Gastroesophageal sphincter (tissue), 4 donors: ENCODE data around the gene MAN1A2. TPM values are rescaled to one million over a fixed set of nuclear protein-coding genes. Genes with fewer than 3 reads are reported as not detected.

ENCODE experiments used
- ATAC-seq: fragments of 150-250 bp; one replicate; pipeline ENCODE4 v1.9.1; 2016; ENCODE audit warnings: mild to moderate bottlenecking, moderate library complexity
- H3K27ac ChIP-seq, 4 donors: fragments of 200-600 bp; sonication (generic) in 3 of 4; 1 replicate in 3 of 4; 2 replicates in 1 of 4; pipeline ENCODE4 v1.5.1; 2016 to 2019
- H3K27me3 ChIP-seq: fragments of 200-600 bp; sonication (generic); one replicate; pipeline ENCODE4 v1.5.1; 2019
- H3K36me3 ChIP-seq, 2 donors: fragments of 200-600 bp; sonication (generic); one replicate each; pipeline ENCODE4 v1.5.1; 2019; ENCODE audit warnings: control low read depth in 1 of 2
- H3K4me1 ChIP-seq, 3 donors: fragments of 200-600 bp; sonication (generic); 1 replicate in 2 of 3; 2 replicates in 1 of 3; pipeline ENCODE4 v1.5.1; 2016 to 2019; ENCODE audit warnings: control low read depth in 2 of 3
- H3K4me3 ChIP-seq, 2 donors: fragments of 200-600 bp; sonication (generic); one replicate each; pipeline ENCODE4 v1.5.1; 2019; ENCODE audit warnings: mild to moderate bottlenecking in 1 of 2, moderate library complexity in 1 of 2
- H3K9me3 ChIP-seq, 3 donors: fragments of 200-600 bp; sonication (generic); one replicate each; pipeline ENCODE4 v1.5.1; 2017 to 2019; ENCODE audit warnings: control low read depth in 2 of 3
- CTCF ChIP-seq, 4 experiments: fragments of 200-600 bp in 2 of 4; fragments of 450-650 bp in 2 of 4; sonication (generic) in 1 of 4; IDR thresholded peaks; one replicate each; pipeline ENCODE4 v1.5.1; 2017 to 2019; ENCODE audit warnings: antibody characterized with exemption in 4 of 4, mild to moderate bottlenecking in 2 of 4, moderate library complexity in 2 of 4
- EP300 ChIP-seq: sonication (generic); formaldehyde crosslinking; IDR thresholded peaks from one replicate; pipeline ENCODE4 v1.6.1; 2017; ENCODE audit warnings: antibody characterized with exemption, mild to moderate bottlenecking
- POLR2A ChIP-seq, 2 donors: fragments of 450-650 bp; IDR thresholded peaks; one replicate each; pipeline ENCODE4 v1.6.1; 2017; ENCODE audit warnings: antibody characterized with exemption in 2 of 2, mild to moderate bottlenecking in 2 of 2, moderate library complexity in 1 of 2
- POLR2AphosphoS5 ChIP-seq: sonication (generic); formaldehyde crosslinking; IDR thresholded peaks from one replicate; pipeline ENCODE4 v1.6.1; 2017; ENCODE audit warnings: antibody characterized with exemption
- WGBS, 2 donors: methylation state at CpG; one replicate each; pipeline ENCODE4 v1.1.5; 2018; ENCODE audit warnings: low coverage in 1 of 2; 5-methylcytosine and 5-hydroxymethylcytosine counted together
- total RNA-seq, 4 donors: library from RNA; depleted of rRNA; stranded (reverse); fragments of >200 nt; gene quantifications; one replicate each; pipeline ENCODE4 v1.1.0, GENCODE V29; 2016

MAN1A2 gene
- total RNA-seq, 4 donors from 2014 or later = 42.5 to 62.4 (median 52.3) TPM

GRCh38 chr1:117569856-117570255, 202.6 kb downstream of the MAN1A2 start:
- no peak for ATAC-seq
- H3K4me3 ChIP-seq = no peak overlapping the region
- peaks cover 0 to 7% (median 0%) of the 10 kb centered on the region in 3 donors for H3K4me1 ChIP-seq
- no peak overlapping the region for H3K27ac ChIP-seq
- no peaks in the 10 kb centered on the region for H3K27me3 ChIP-seq
- WGBS, 2 donors = 0 to 20% methylated on average over 1 to 3 of the region's 3 CpGs
- TF ChIP-seq POLR2A (IDR thresholded peaks at IDR 0.05) = no peak
- TF ChIP-seq CTCF (IDR thresholded peaks at IDR 0.05) = no peak
- TF ChIP-seq EP300 = no peak
- TF ChIP-seq POLR2AphosphoS5 = no peak
- no peaks in the 10 kb centered on the region for H3K9me3 ChIP-seq
- H3K36me3 ChIP-seq = no peaks in the 10 kb centered on the region

- Histone ChIP-seq H3K27me3 (no peaks in the 10 kb centered on the region), H3K9me3 (no peaks in the 10 kb centered on the region), H3K4me1 (peaks cover 0 to 7% (median 0%) of the 10 kb centered on the region in 3 donors), H3K27ac (no peak overlapping the region), H3K4me3 (no peak overlapping the region), H3K36me3 (no peaks in the 10 kb centered on the region)
- no peak for ATAC-seq
- WGBS, 2 donors = 93% methylated on average over 3 of the region's 8 CpGs
- TF ChIP-seq POLR2A (IDR thresholded peaks at IDR 0.05) = no peak
- no peak for TF ChIP-seq EP300
- TF ChIP-seq POLR2AphosphoS5 = no peak
- no peak for TF ChIP-seq CTCF (IDR thresholded peaks at IDR 0.05)
Observed at GRCh38 chr1:117570988-117571409, 203.8 kb downstream of the MAN1A2 start.

- H3K4me3 ChIP-seq = no peak overlapping the region
- WGBS, 2 donors = 77 to 89% methylated on average over 5 of the region's 5 CpGs
- no peaks in the 10 kb centered on the region for H3K36me3 ChIP-seq
- no peak for TF ChIP-seq EP300
- TF ChIP-seq POLR2A (IDR thresholded peaks at IDR 0.05) = no peak
- no peak for TF ChIP-seq POLR2AphosphoS5
- no peak for TF ChIP-seq CTCF (IDR thresholded peaks at IDR 0.05)
- no peaks in the 10 kb centered on the region for H3K9me3 ChIP-seq
- no peak for ATAC-seq
- H3K27me3 ChIP-seq = no peaks in the 10 kb centered on the region
- no peak overlapping the region for H3K27ac ChIP-seq
- peaks cover 0 to 7% (median 0%) of the 10 kb centered on the region in 3 donors for H3K4me1 ChIP-seq
Observed at GRCh38 chr1:117571496-117571895, 204.2 kb downstream of the MAN1A2 start.

GRCh38 chr1:117572546-117572945, 205.3 kb downstream of the MAN1A2 start:
- Histone ChIP-seq H3K36me3 (no peaks in the 10 kb centered on the region), H3K27ac (no peak overlapping the region), H3K27me3 (no peaks in the 10 kb centered on the region), H3K9me3 (no peaks in the 10 kb centered on the region), H3K4me1 (peaks cover 0 to 7% (median 0%) of the 10 kb centered on the region in 3 donors), H3K4me3 (no peak overlapping the region)
- no peak for ATAC-seq
- 71 to 83% methylated on average over 1 to 3 of the region's 4 CpGs for whole genome bisulfite sequencing, 2 donors
- no peak for TF ChIP-seq POLR2A (IDR thresholded peaks at IDR 0.05)
- TF ChIP-seq EP300 = no peak
- TF ChIP-seq CTCF (IDR thresholded peaks at IDR 0.05) = no peak
- TF ChIP-seq POLR2AphosphoS5 = no peak

- Histone ChIP-seq H3K27me3 (no peaks in the 10 kb centered on the region), H3K9me3 (no peaks in the 10 kb centered on the region), H3K27ac (no peak overlapping the region), H3K4me3 (no peak overlapping the region), H3K4me1 (peaks cover 0 to 7% (median 0%) of the 10 kb centered on the region in 3 donors), H3K36me3 (no peaks in the 10 kb centered on the region)
- ATAC-seq = no peak
- TF ChIP-seq POLR2AphosphoS5 = no peak
- no peak for TF ChIP-seq CTCF (IDR thresholded peaks at IDR 0.05)
- no peak for TF ChIP-seq EP300
- WGBS, 2 donors = 48% methylated on average over 3 of the region's 10 CpGs; no CpG with 5 or more reads in 1 of the 2 donors
Observed at GRCh38 chr1:117573386-117574023, 206.3 kb downstream of the MAN1A2 start.
